KMS-11 (cell line): ENCODE results near the gene IL3.

Experiments used
- H2AFZ ChIP-seq: fragments of 200-600 bp; sonication (generic); 2 replicates; pipeline ENCODE4 v1.6.1; 2016; ENCODE audit warnings: antibody characterized with exemption, mixed run types, low read depth
- H3K27ac ChIP-seq: fragments of 200-600 bp; sonication (generic); 2 replicates; pipeline ENCODE4 v1.6.1; 2016; ENCODE audit warnings: mild to moderate bottlenecking, mixed run types
- H3K27me3 ChIP-seq: fragments of 200-600 bp; sonication (generic); 2 replicates; pipeline ENCODE4 v1.6.1; 2017; ENCODE audit warnings: mild to moderate bottlenecking, low read depth, mixed run types, moderate library complexity; ENCODE audit not compliant: insufficient read depth
- H3K36me3 ChIP-seq: fragments of 200-600 bp; sonication (generic); 2 replicates; pipeline ENCODE4 v1.6.1; 2017; ENCODE audit warnings: mild to moderate bottlenecking, mixed run types; ENCODE audit not compliant: insufficient read depth
- H3K4me1 ChIP-seq: fragments of 200-600 bp; sonication (generic); 2 replicates; pipeline ENCODE4 v1.6.1; 2016; ENCODE audit warnings: mild to moderate bottlenecking, low read depth, mixed run types; ENCODE audit not compliant: poor library complexity, severe bottlenecking
- H3K4me2 ChIP-seq: fragments of 200-600 bp; sonication (generic); 2 replicates; pipeline ENCODE4 v1.7.0; 2016; ENCODE audit warnings: mild to moderate bottlenecking, mixed run types
- H3K4me3 ChIP-seq: fragments of 200-600 bp; sonication (generic); IDR thresholded peaks from 2 replicates; pipeline ENCODE4 v1.6.1; 2017; ENCODE audit warnings: low read depth, low read length, mixed read lengths; ENCODE audit not compliant: insufficient read depth
- H3K79me2 ChIP-seq: fragments of 200-600 bp; sonication (generic); 2 replicates; pipeline ENCODE4 v1.6.1; 2016; ENCODE audit warnings: low read depth, mixed run types; ENCODE audit not compliant: insufficient read depth
- H3K9ac ChIP-seq: fragments of 200-600 bp; sonication (generic); 2 replicates; pipeline ENCODE4 v1.6.1; 2016; ENCODE audit warnings: mild to moderate bottlenecking, mixed run types
- H4K20me1 ChIP-seq: fragments of 200-600 bp; sonication (generic); 2 replicates; pipeline ENCODE4 v1.6.1; 2016; ENCODE audit warnings: mild to moderate bottlenecking, mixed run types; ENCODE audit not compliant: insufficient read depth
- CTCF ChIP-seq: fragments of 200-600 bp; sonication (generic); conservative IDR thresholded peaks from 2 replicates; pipeline ENCODE4 v1.6.1; 2017; ENCODE audit warnings: low read depth, mild to moderate bottlenecking, antibody characterized with exemption, low read length, moderate library complexity, mixed read lengths

The IL3 gene

DNA sequence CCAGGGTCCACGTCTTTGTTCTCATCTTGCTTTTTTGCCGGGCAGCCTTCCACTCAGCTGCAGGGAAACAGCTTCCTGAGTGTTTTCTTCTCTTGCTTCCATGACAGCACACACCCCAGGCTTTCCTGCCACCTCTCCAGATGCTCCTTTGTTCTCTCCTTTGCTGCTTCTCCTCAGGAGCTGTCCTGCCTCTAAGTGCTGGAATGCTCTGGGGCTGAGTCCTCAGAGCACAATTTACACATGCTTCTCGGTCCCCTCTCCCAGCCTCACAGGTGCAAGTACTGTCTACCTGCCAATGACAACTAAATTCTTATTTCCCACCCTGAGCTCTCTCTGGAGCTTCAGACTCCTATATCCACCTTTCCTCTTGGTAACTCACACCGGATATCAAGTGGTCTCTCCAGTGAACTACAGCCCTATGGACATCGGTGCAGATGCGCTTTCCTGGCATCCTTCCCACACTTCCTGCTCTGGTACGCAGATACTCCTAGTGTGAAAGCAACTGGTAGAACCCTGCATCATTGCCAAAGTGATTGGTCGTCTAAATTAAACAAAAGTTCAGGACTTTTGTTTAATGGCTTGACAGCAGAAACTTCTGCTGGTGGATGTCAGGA lies 35.6 kb upstream of the IL3 start:
- Histone ChIP-seq H3K27ac (no peak overlapping the region), H3K27me3 (peaks cover 30% of the 10 kb centered on the region)

DNA sequence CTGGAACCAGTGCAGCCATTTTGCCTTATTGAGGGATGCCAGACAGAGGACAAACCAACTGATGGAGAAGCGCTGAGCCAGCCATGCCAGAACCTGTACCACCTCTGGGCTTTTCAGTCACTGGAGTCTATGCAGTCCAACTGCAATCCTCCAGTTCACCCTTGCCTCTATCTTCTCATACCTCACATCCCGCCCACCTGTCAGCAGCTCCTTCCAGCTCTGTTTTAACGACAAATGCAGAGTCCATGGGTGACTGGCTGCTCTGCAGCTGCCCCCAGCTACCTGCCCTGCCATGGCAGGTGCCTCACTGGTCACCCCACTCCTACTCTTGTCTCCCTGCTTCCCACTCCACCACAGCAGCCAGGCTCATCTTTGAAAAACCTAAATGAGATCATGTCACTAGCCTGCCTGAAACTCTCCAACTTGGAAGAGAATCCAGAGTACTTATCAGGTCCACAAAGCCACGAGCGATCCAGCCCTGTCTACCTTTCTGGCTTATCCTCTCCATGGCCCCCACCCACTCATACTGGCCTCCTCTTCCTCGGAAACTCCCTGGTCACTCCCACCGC lies 35.0 kb upstream of the IL3 start:
- Histone ChIP-seq H2AFZ (no peak overlapping the region), H3K4me2 (no peak overlapping the region), H4K20me1 (no peaks in the 10 kb centered on the region), H3K36me3 (no peaks in the 10 kb centered on the region), H3K27me3 (peaks cover 30% of the 10 kb centered on the region), H3K27ac (no peak overlapping the region), H3K9ac (no peak overlapping the region), H3K4me1 (peaks cover 14% of the 10 kb centered on the region), H3K79me2 (no peaks in the 10 kb centered on the region), H3K4me3 (no peak overlapping the region)
- no peak for TF ChIP-seq CTCF

More for the DNA sequence above, 35.6 kb upstream of the IL3 start:
- H2AFZ ChIP-seq = no peak overlapping the region
- peaks cover 19% of the 10 kb centered on the region for H3K4me1 ChIP-seq
- H3K4me2 ChIP-seq = no peak overlapping the region
- TF ChIP-seq CTCF = no peak
- H3K36me3 ChIP-seq = no peaks in the 10 kb centered on the region
- no peak overlapping the region for H3K4me3 ChIP-seq
- H3K79me2 ChIP-seq = no peaks in the 10 kb centered on the region
- H4K20me1 ChIP-seq = no peaks in the 10 kb centered on the region
- no peak overlapping the region for H3K9ac ChIP-seq

- Histone ChIP-seq H3K4me2 (no peak overlapping the region), H3K4me3 (no peak overlapping the region), H3K9ac (no peak overlapping the region), H3K4me1 (peaks cover 3% of the 10 kb centered on the region), H3K36me3 (no peaks in the 10 kb centered on the region), H4K20me1 (no peaks in the 10 kb centered on the region), H3K27me3 (peaks cover 23% of the 10 kb centered on the region), H2AFZ (no peak overlapping the region), H3K79me2 (no peaks in the 10 kb centered on the region), H3K27ac (no peak overlapping the region)
- TF ChIP-seq CTCF = no peak
Observed at GRCh38 chr5:132026516-132027008, 33.9 kb upstream of the IL3 start.

DNA sequence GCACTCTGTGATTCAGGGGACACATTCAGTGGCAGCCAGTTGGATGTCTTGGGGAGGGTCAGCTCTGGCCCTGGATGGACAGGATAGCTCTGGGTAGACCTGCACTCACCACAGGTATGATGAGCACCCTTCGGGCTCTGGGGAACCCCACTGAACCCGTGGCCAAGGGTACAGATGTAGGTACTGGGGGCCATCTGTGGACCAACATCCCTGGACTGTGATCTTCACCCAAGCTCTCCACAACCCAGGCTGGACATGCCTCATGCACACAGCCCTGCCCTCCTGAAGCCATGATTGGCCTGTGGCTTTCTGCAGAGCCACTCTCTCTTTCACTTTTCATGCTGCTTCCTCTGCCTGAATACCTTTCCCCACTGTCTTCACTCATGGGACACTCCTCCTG lies 33.4 kb upstream of the IL3 start:
- H3K4me2 ChIP-seq = no peak overlapping the region
- no peak overlapping the region for H3K9ac ChIP-seq
- H4K20me1 ChIP-seq = no peaks in the 10 kb centered on the region
- no peak overlapping the region for H3K4me3 ChIP-seq
- H3K79me2 ChIP-seq = no peaks in the 10 kb centered on the region
- TF ChIP-seq CTCF = no peak
- H3K27me3 ChIP-seq = peaks cover 18% of the 10 kb centered on the region
- no peak overlapping the region for H3K27ac ChIP-seq
- H3K4me1 ChIP-seq = no peaks in the 10 kb centered on the region
- no peak overlapping the region for H2AFZ ChIP-seq
- no peaks in the 10 kb centered on the region for H3K36me3 ChIP-seq
